HG02981 (cell line): ENCODE data around the gene LARGE2.
A peak's percentile ranks its signal among the peaks of the same experiment; 100 is the strongest.

Experiments
- ATAC-seq: cut with Tn5 transposase; IDR thresholded peaks from one replicate; pipeline ENCODE4 v1.9.1; 2021; ENCODE audit warnings: mild to moderate bottlenecking, moderate library complexity; ENCODE audit not compliant: unreplicated experiment

LARGE2 gene

GRCh38 chr11:45922425-45923082 is at the start of gene LARGE2:
TSS of gene LARGE2 (plus strand) at chr11:45922656. CDS start at chr11:45922883, 227 bp downstream.
- no peak for ATAC-seq

GRCh38 chr11:45876401-45876800 is 46.1 kb upstream of the LARGE2 start:
- ATAC-seq = no peak

- no peak for ATAC-seq
Measured at GRCh38 chr11:45877221-45877620, 45.2 kb upstream of the LARGE2 start.

GRCh38 chr11:45877845-45878244 is 44.6 kb upstream of the LARGE2 start:
- no peak for ATAC-seq

GRCh38 chr11:45879803-45880686 is 42.4 kb upstream of the LARGE2 start:
- no peak for ATAC-seq

- no peak for ATAC-seq
Measured at GRCh38 chr11:45880772-45881570, 41.5 kb upstream of the LARGE2 start.

GRCh38 chr11:45881708-45882368 is 40.6 kb upstream of the LARGE2 start:
- no peak for ATAC-seq

- ATAC-seq = no peak
Measured at GRCh38 chr11:45884596-45885185, 37.8 kb upstream of the LARGE2 start.

GRCh38 chr11:45885274-45885920 is 37.1 kb upstream of the LARGE2 start, which contains the start of gene MAPK8IP1:
TSS of gene MAPK8IP1 (plus strand) at chr11:45885651. CDS start at chr11:45885821, 170 bp downstream.
- peak; percentile 58 for ATAC-seq

- no peak for ATAC-seq
Measured at GRCh38 chr11:45885921-45886721, 36.3 kb upstream of the LARGE2 start.

- no peak for ATAC-seq
Measured at GRCh38 chr11:45886816-45887520, 35.5 kb upstream of the LARGE2 start.

GRCh38 chr11:45887587-45887986 is 34.9 kb upstream of the LARGE2 start:
- no peak for ATAC-seq

- ATAC-seq = no peak
Measured at GRCh38 chr11:45889555-45889954, 32.9 kb upstream of the LARGE2 start.

- no peak for ATAC-seq
Measured at GRCh38 chr11:45889966-45890365, 32.5 kb upstream of the LARGE2 start.

- ATAC-seq = no peak
Measured at GRCh38 chr11:45890886-45891550, 31.4 kb upstream of the LARGE2 start.

GRCh38 chr11:45892856-45893255 is 29.6 kb upstream of the LARGE2 start:
- no peak for ATAC-seq

- ATAC-seq = no peak
Measured at GRCh38 chr11:45894555-45895247, 27.8 kb upstream of the LARGE2 start.
